ENCODE data around the gene ZNF319. TPM values are rescaled to one million over a fixed set of nuclear protein-coding genes. Genes with fewer than 3 reads are reported as not detected.
A peak's percentile ranks its signal among the peaks of the same experiment; 100 is the strongest.

Gene ZNF319
- total and polyA plus RNA-seq, 4 experiments from 2014 or later, result 2.3 to 20.5 (median 18.1) TPM

DNA sequence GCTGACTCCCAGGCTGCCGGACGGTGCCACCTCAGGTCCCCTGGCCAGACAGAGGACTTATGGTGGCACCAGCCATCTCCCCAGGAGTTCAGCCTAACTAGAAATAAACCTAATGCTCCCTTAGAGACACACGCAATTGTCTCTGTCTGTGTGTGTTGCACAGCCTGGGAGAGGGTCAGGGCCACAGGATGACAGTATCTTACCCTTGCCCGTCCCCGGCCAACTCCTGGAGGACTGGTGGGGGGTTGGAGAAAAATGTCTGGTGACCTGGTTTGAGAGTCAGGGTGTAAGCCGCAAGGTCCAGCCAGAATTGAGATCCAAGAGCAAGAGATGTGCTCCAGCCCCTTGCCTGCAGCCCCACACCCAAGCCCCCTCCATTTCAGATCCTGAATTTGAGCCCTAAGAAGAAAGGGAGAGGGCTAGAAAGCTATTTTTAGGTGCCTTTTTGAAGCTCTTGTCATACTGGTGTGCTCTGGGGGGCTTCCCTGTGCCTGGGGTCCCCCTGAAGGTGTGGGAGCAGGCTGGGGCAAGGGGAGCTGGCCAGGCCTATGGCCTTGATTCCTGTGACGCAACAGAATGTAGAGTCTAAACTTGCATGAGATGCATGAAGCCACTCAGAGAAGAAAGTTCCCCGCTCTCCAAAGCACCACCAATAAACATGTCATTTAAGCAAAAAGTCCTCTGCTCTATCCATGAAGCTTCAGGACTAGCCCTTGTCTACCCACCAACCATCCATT, 12.9 kb downstream of the ZNF319 start:
- DNase-seq, result no peak
- H3K27ac Mint-ChIP-seq, result peak overlapping the region in 6 of 7 donors; percentile 18 to 83 (median 60)
- no peak overlapping the region for H3K4me3 Mint-ChIP-seq
- H3K36me3 ChIP-seq (ENCODE audit: insufficient read depth, low read length), result no peaks in the 10 kb centered on the region
- H3K4me1 ChIP-seq (ENCODE audit: insufficient read depth, low read length), result peaks cover 15% of the 10 kb centered on the region
- ChIA-PET CTCF (ENCODE audit: partially characterized antibody) (interaction anchor here (0.9 to 3.6 kb wide), 5 partner anchors 11 to 87 kb away, joined by 3 to 18 read pairs (median 3); no protein-coding TSS in a partner anchor), POLR2A (ENCODE audit: partially characterized antibody) (interaction anchor here (7.6 kb wide), 1 partner anchor 12 kb away, joined by 83 read pairs; the partner anchor contains the start of genes USB1 and ZNF319)
- H3K4me3 ChIP-seq (ENCODE audit: low read length in 2 of 2), result no peak overlapping the region
- H3K27me3 ChIP-seq (ENCODE audit: insufficient read depth, low read length), result no peaks in the 10 kb centered on the region
- H3K9me3 ChIP-seq (ENCODE audit: control insufficient read depth in 1 of 2, low read length in 2 of 2), result no peaks in the 10 kb centered on the region
- H3K27me3 Mint-ChIP-seq, result no peaks in the 10 kb centered on the region
- peaks cover 7 to 36% (median 18%) of the 10 kb centered on the region in 4 donors for H3K4me1 Mint-ChIP-seq
- H3K36me3 Mint-ChIP-seq, result peaks cover 0 to 2% of the 10 kb centered on the region in 2 donors
- H3K27ac ChIP-seq (ENCODE audit: low read depth, low read length), result no peak overlapping the region
- intact Hi-C loops (cut with micrococcal nuclease), result no loop called here
- no peaks in the 10 kb centered on the region for H3K9me3 Mint-ChIP-seq

GRCh38 chr16:57986196-57986595, 14.3 kb downstream of the ZNF319 start:
- no peaks in the 10 kb centered on the region for H3K27me3 Mint-ChIP-seq
- no peak overlapping the region for H3K27ac ChIP-seq (ENCODE audit: low read depth, low read length)
- no peak for DNase-seq
- peaks cover 4 to 32% (median 17%) of the 10 kb centered on the region in 4 donors for H3K4me1 Mint-ChIP-seq
- no peaks in the 10 kb centered on the region for H3K9me3 Mint-ChIP-seq
- CTCF ChIA-PET (ENCODE audit: partially characterized antibody), result interaction anchor here (1.4 to 3.6 kb wide), 2 partner anchors 12 to 85 kb away, joined by 3 to 18 read pairs; no protein-coding TSS in a partner anchor
- no peaks in the 10 kb centered on the region for H3K9me3 ChIP-seq (ENCODE audit: control insufficient read depth in 1 of 2, low read length in 2 of 2)
- no peaks in the 10 kb centered on the region for H3K36me3 Mint-ChIP-seq
- H3K4me3 Mint-ChIP-seq, result peak overlapping the region; percentile 49 to 94 (median 61)
- POLR2A ChIA-PET (ENCODE audit: partially characterized antibody), result interaction anchor here (7.6 kb wide), 1 partner anchor 13 kb away, joined by 83 read pairs; the partner anchor contains the start of genes USB1 and ZNF319
- no peak overlapping the region for H3K4me3 ChIP-seq (ENCODE audit: low read length in 2 of 2)
- H3K36me3 ChIP-seq (ENCODE audit: insufficient read depth, low read length), result no peaks in the 10 kb centered on the region
- H3K27ac Mint-ChIP-seq, result peak overlapping the region; percentile 35 to 87 (median 66)
- peaks cover 15% of the 10 kb centered on the region for H3K4me1 ChIP-seq (ENCODE audit: insufficient read depth, low read length)
- intact Hi-C loops (cut with micrococcal nuclease), result no loop called here
- H3K27me3 ChIP-seq (ENCODE audit: insufficient read depth, low read length), result no peaks in the 10 kb centered on the region

DNA sequence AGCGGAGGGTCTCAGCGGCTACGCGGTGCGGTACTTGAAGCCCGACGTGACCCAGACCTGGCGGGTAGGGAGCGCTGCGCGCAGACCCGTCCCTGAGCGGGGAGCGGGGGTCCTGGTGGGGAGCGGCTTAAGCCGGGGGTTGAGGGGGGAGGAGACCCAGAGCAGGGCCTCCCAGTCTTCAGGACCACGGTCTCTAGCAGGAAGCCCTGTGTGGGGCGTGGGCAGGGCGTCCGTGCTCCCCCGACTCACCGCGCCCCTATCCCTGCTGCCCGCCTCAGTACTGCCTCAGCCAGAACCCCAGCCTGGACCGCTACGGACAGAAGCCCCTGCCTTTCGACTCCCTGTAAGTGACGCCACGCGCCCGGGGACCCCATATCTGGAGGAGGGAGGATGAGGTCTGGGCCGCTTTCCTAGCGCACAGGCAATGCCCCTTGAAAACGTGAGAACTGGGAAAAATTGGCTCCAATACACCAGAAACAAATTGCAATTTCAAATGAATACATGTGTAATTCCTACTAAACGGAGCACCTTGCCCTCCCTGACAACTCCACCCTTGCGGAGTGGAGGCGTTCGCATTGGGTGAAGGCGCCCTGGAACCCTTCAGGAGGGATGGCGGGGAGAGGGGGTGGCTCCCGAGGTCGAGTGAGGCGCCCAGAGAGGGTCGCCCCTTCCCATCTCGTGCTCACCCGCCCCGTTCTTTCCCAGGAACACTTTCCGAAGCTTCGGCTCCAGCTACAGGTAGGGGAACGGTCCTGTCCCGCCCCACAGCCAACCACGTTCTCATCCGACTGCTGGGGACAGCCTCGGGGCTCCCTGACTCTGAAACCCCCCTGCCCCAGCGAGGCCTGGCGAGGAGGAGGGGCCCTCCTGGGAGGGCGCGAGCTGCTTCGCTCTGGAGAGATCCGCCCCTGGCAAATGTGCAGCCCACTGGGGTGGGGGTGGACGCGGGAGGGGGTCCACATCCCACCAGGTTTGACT, 15.0 kb downstream of the ZNF319 start:
- Mint-ChIP-seq H3K4me3 (peak overlapping the region; percentile 80 to 94 (median 90)), H3K27me3 (no peaks in the 10 kb centered on the region), H3K9me3 (no peaks in the 10 kb centered on the region), H3K36me3 (no peaks in the 10 kb centered on the region), H3K4me1 (peaks cover 4 to 26% (median 16%) of the 10 kb centered on the region in 4 donors), H3K27ac (peak overlapping the region; percentile 78 to 94 (median 87))
- H3K27ac ChIP-seq (ENCODE audit: low read depth, low read length), result peak overlapping the region; percentile 57
- ChIA-PET CTCF (ENCODE audit: partially characterized antibody) (interaction anchor here (0.6 to 3.6 kb wide), 4 partner anchors 13 to 89 kb away, joined by 3 to 18 read pairs (median 4); no protein-coding TSS in a partner anchor), POLR2A (ENCODE audit: partially characterized antibody) (interaction anchor here (7.6 kb wide), 1 partner anchor 14 kb away, joined by 83 read pairs; the partner anchor contains the start of genes USB1 and ZNF319)
- intact Hi-C loops (cut with micrococcal nuclease), result loop anchor here (1.0 kb wide), 3 partner anchors 15 to 250 kb away; partner anchors contain the start of genes KATNB1 and ZNF319
- no peaks in the 10 kb centered on the region for H3K9me3 ChIP-seq (ENCODE audit: control insufficient read depth in 1 of 2, low read length in 2 of 2)
- H3K27me3 ChIP-seq (ENCODE audit: insufficient read depth, low read length), result no peaks in the 10 kb centered on the region
- peaks cover 15% of the 10 kb centered on the region for H3K4me1 ChIP-seq (ENCODE audit: insufficient read depth, low read length)
- DNase-seq, result no peak
- H3K36me3 ChIP-seq (ENCODE audit: insufficient read depth, low read length), result no peaks in the 10 kb centered on the region
- peak overlapping the region in 1 of 2 donors; percentile 76 for H3K4me3 ChIP-seq (ENCODE audit: low read length in 2 of 2)

- POLR2A ChIA-PET (ENCODE audit: partially characterized antibody), result interaction anchor here (7.6 kb wide), 1 partner anchor 14 kb away, joined by 83 read pairs; the partner anchor contains the start of genes USB1 and ZNF319
- DNase-seq, result peak; percentile 84 to 95 (median 92)
- H3K27me3 Mint-ChIP-seq, result no peaks in the 10 kb centered on the region
- H3K4me1 Mint-ChIP-seq, result peaks cover 4 to 26% (median 16%) of the 10 kb centered on the region in 4 donors
- H3K9me3 Mint-ChIP-seq, result no peaks in the 10 kb centered on the region
- H3K27ac ChIP-seq (ENCODE audit: low read depth, low read length), result peak overlapping the region; percentile 57
- no peaks in the 10 kb centered on the region for H3K36me3 ChIP-seq (ENCODE audit: insufficient read depth, low read length)
- intact Hi-C loops (cut with micrococcal nuclease), result loop anchor here (1.0 kb wide), 3 partner anchors 16 to 249 kb away; partner anchors contain the start of genes KATNB1 and ZNF319
- peak overlapping the region; percentile 80 to 94 (median 90) for H3K4me3 Mint-ChIP-seq
- CTCF ChIA-PET (ENCODE audit: partially characterized antibody), result interaction anchor here (0.6 to 3.6 kb wide), 4 partner anchors 14 to 88 kb away, joined by 3 to 18 read pairs (median 4); no protein-coding TSS in a partner anchor
- H3K36me3 Mint-ChIP-seq, result no peaks in the 10 kb centered on the region
- H3K27ac Mint-ChIP-seq, result peak overlapping the region; percentile 75 to 94 (median 85)
- H3K9me3 ChIP-seq (ENCODE audit: control insufficient read depth in 1 of 2, low read length in 2 of 2), result no peaks in the 10 kb centered on the region
- peak overlapping the region; percentile 73 to 76 for H3K4me3 ChIP-seq (ENCODE audit: low read length in 2 of 2)
- H3K27me3 ChIP-seq (ENCODE audit: insufficient read depth, low read length), result no peaks in the 10 kb centered on the region
- peaks cover 15% of the 10 kb centered on the region for H3K4me1 ChIP-seq (ENCODE audit: insufficient read depth, low read length)
Measured at GRCh38 chr16:57984443-57985203, 15.8 kb downstream of the ZNF319 start.

- Mint-ChIP-seq H3K27ac (no peak overlapping the region), H3K36me3 (no peaks in the 10 kb centered on the region), H3K4me3 (no peak overlapping the region), H3K27me3 (no peaks in the 10 kb centered on the region), H3K9me3 (no peaks in the 10 kb centered on the region), H3K4me1 (peaks cover 4 to 26% (median 12%) of the 10 kb centered on the region in 4 donors)
- Histone ChIP-seq H3K27ac (ENCODE audit: low read depth, low read length) (no peak overlapping the region), H3K27me3 (ENCODE audit: insufficient read depth, low read length) (no peaks in the 10 kb centered on the region), H3K9me3 (ENCODE audit: control insufficient read depth in 1 of 2, low read length in 2 of 2) (no peaks in the 10 kb centered on the region), H3K4me1 (ENCODE audit: insufficient read depth, low read length) (peaks cover 15% of the 10 kb centered on the region), H3K4me3 (ENCODE audit: low read length in 2 of 2) (no peak overlapping the region), H3K36me3 (ENCODE audit: insufficient read depth, low read length) (no peaks in the 10 kb centered on the region)
- intact Hi-C loops (cut with micrococcal nuclease), result no loop called here
- ChIA-PET POLR2A (ENCODE audit: partially characterized antibody) (no interaction called here), CTCF (ENCODE audit: partially characterized antibody) (interaction anchor here (1.6 kb wide), 1 partner anchor 22 kb away, joined by 3 read pairs; no protein-coding TSS in a partner anchor)
- no peak for DNase-seq
Measured at GRCh38 chr16:57982385-57982784, 18.1 kb downstream of the ZNF319 start.

- Histone ChIP-seq H3K27me3 (ENCODE audit: insufficient read depth, low read length) (no peaks in the 10 kb centered on the region), H3K9me3 (ENCODE audit: control insufficient read depth in 1 of 2, low read length in 2 of 2) (no peaks in the 10 kb centered on the region), H3K4me1 (ENCODE audit: insufficient read depth, low read length) (peaks cover 15% of the 10 kb centered on the region), H3K4me3 (ENCODE audit: low read length in 2 of 2) (no peak overlapping the region), H3K36me3 (ENCODE audit: insufficient read depth, low read length) (no peaks in the 10 kb centered on the region), H3K27ac (ENCODE audit: low read depth, low read length) (no peak overlapping the region)
- no peaks in the 10 kb centered on the region for H3K36me3 Mint-ChIP-seq
- H3K27ac Mint-ChIP-seq, result no peak overlapping the region
- POLR2A ChIA-PET (ENCODE audit: partially characterized antibody), result interaction anchor here (1.3 kb wide), 1 partner anchor 17 kb away, joined by 3 read pairs; no protein-coding TSS in a partner anchor
- H3K27me3 Mint-ChIP-seq, result no peaks in the 10 kb centered on the region
- DNase-seq, result no peak
- peaks cover 4 to 26% (median 12%) of the 10 kb centered on the region in 4 donors for H3K4me1 Mint-ChIP-seq
- intact Hi-C loops (cut with micrococcal nuclease), result no loop called here
- CTCF ChIA-PET (ENCODE audit: partially characterized antibody), result interaction anchor here (1.6 kb wide), 1 partner anchor 81 kb away, joined by 6 read pairs; no protein-coding TSS in a partner anchor
- H3K9me3 Mint-ChIP-seq, result no peaks in the 10 kb centered on the region
- H3K4me3 Mint-ChIP-seq, result no peak overlapping the region
Measured at GRCh38 chr16:57981636-57982035, 18.8 kb downstream of the ZNF319 start.

Data from CD4-positive, alpha-beta memory T cell (primary cell).